ENCODE data around the gene SLC38A8.

SLC38A8 gene

DNA sequence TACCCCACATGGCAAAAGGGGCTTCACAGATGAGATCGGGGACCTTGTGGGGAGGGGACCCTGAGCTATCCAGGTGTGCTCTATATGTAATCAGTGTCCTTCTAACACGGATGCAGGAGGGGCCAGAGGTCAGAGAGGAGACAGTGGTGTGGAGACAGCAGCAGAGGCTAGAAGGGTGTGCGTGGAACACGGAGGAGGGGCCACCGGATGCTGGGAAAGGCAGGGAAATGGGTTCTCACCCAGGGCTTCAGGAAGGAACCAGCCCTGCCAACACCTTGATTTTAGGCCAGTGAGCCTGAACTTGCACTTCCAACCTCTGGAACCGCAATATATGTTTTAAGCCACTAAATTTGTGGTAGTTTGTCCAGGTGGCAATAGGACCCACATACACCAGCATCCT, 4.6 kb upstream of the SLC38A8 start:
- peaks cover 1% of the 10 kb centered on the region; the same call in 1 of the 2 replicates for H3K36me3 ChIP-seq (ENCODE audit: insufficient read depth, low read length)
- H3K4me2 ChIP-seq (ENCODE audit: low read depth, low read length, poor library complexity, severe bottlenecking), result no peak overlapping the region
- H3K79me2 ChIP-seq (ENCODE audit: insufficient read depth, low read length), result no peaks in the 10 kb centered on the region
- no peaks in the 10 kb centered on the region for H3K27me3 ChIP-seq (ENCODE audit: insufficient read depth, low read length, poor library complexity, severe bottlenecking)
- H4K20me1 ChIP-seq (ENCODE audit: insufficient read depth, low read length, poor library complexity, severe bottlenecking), result no peaks in the 10 kb centered on the region
- H3K4me3 ChIP-seq (ENCODE audit: low read length, poor library complexity, severe bottlenecking), result no peak overlapping the region
- no peak overlapping the region for H3K9ac ChIP-seq (ENCODE audit: low read depth, low read length, poor library complexity, severe bottlenecking)
- H3K4me1 ChIP-seq (ENCODE audit: insufficient read depth, low read length, poor library complexity, severe bottlenecking), result peaks cover 16% of the 10 kb centered on the region
- no peak for TF ChIP-seq EZH2phosphoT487 (IDR thresholded peaks at IDR 0.05; ENCODE audit: borderline replicate concordance)
- TF ChIP-seq, protein P1, sequence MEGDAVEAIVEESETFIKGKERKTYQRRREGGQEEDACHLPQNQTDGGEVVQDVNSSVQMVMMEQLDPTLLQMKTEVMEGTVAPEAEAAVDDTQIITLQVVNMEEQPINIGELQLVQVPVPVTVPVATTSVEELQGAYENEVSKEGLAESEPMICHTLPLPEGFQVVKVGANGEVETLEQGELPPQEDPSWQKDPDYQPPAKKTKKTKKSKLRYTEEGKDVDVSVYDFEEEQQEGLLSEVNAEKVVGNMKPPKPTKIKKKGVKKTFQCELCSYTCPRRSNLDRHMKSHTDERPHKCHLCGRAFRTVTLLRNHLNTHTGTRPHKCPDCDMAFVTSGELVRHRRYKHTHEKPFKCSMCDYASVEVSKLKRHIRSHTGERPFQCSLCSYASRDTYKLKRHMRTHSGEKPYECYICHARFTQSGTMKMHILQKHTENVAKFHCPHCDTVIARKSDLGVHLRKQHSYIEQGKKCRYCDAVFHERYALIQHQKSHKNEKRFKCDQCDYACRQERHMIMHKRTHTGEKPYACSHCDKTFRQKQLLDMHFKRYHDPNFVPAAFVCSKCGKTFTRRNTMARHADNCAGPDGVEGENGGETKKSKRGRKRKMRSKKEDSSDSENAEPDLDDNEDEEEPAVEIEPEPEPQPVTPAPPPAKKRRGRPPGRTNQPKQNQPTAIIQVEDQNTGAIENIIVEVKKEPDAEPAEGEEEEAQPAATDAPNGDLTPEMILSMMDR (conservative IDR thresholded peaks at IDR 0.05; ENCODE audit: low read length), result no peak
- no peaks in the 10 kb centered on the region for H3K9me2 ChIP-seq (replicated peaks; ENCODE audit: low read depth, low read length)
- no peaks in the 10 kb centered on the region for H3K9me3 ChIP-seq (ENCODE audit: insufficient read depth, low read depth, low read length)
- no peak overlapping the region for H2AFZ ChIP-seq (ENCODE audit: low read length)
- no peaks in the 10 kb centered on the region for H3F3A ChIP-seq (ENCODE audit: low read depth)

DNA sequence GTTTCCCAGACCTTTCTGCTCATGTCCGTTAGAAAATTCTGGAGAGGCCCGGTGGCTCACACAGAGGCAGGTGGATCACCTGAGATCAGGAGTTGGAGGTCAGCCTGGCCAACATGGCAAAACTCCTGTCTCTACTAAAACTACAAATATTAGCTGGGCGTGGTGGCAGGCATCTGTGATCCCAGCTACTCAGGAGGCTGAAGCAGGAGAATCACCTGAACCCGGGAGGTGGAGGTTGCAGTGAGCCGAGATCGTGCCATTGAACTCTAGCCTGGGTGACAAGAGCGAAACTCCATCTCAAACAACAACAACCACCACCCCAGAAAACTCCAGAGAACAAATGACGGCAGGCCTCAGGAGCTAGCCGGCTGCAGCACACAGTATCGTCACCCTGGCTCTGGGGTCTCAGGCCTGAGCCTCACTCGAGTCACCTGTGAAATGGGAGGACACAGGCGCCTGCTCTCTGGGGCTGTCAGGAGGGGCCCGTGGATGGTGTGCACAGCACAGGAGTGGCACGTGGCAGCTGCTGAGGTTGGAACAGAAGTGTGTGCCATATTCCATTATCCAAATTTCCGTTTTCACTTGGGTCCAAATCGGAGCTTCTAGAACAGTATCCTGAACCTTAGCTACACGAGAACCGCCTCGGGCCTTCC, 3.3 kb upstream of the SLC38A8 start:
- no peaks in the 10 kb centered on the region for H4K20me1 ChIP-seq (ENCODE audit: insufficient read depth, low read length, poor library complexity, severe bottlenecking)

DNA sequence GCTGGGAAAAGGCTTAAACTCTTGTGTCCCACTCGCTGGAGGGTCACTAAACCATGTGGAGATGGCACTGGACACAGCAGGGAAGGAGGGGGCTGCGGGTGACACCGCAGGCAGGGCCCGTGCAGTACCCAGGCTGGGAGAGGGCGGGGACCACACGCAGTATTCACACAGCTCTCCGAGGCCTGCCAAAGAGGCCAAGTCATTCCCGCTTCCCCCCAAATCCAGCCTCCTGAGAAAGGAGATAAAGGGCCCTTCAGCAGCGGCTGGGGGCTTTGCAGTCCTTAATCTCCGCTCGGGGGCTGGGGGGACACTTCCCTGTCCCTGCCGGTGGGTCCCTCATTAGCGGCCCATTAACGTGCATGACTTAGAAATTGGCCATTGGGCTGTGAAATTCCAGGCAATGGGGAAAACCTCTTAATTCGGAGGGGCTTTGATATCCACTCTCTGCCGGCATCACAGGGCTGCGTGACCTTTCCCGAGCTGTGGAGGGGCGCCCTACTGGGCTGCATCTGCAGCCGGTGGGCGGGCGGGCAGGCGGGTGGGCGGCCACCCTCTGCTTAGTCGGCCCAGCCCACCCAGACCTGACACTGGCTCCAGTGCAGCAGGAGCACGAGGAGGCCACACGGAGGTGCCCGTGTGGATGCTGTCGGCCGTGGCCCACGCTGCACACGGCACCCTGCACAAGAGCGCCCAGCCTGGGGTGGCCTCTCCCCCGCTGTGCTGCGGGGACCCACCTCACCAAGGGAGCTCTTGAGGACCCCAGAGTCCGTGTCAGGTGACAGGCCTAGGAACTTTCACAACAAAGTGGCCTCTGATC, 2.6 kb upstream of the SLC38A8 start:
- no peak overlapping the region for H2AFZ ChIP-seq (ENCODE audit: low read length)
- H3K9me2 ChIP-seq (replicated peaks; ENCODE audit: low read depth, low read length), result no peaks in the 10 kb centered on the region
- H4K20me1 ChIP-seq (ENCODE audit: insufficient read depth, low read length, poor library complexity, severe bottlenecking), result no peaks in the 10 kb centered on the region
- peaks cover 16% of the 10 kb centered on the region for H3K4me1 ChIP-seq (ENCODE audit: insufficient read depth, low read length, poor library complexity, severe bottlenecking)
- no peak for TF ChIP-seq EZH2phosphoT487 (IDR thresholded peaks at IDR 0.05; ENCODE audit: borderline replicate concordance)
- TF ChIP-seq, protein P1 (conservative IDR thresholded peaks at IDR 0.05; ENCODE audit: low read length), result no peak
- H3F3A ChIP-seq (ENCODE audit: low read depth), result no peaks in the 10 kb centered on the region
- H3K4me2 ChIP-seq (ENCODE audit: low read depth, low read length, poor library complexity, severe bottlenecking), result no peak overlapping the region
- H3K27me3 ChIP-seq (ENCODE audit: insufficient read depth, low read length, poor library complexity, severe bottlenecking), result no peaks in the 10 kb centered on the region
- no peak overlapping the region for H3K9ac ChIP-seq (ENCODE audit: low read depth, low read length, poor library complexity, severe bottlenecking)
- no peak overlapping the region for H3K4me3 ChIP-seq (ENCODE audit: low read length, poor library complexity, severe bottlenecking)
- no peaks in the 10 kb centered on the region for H3K36me3 ChIP-seq (ENCODE audit: insufficient read depth, low read length)
- no peaks in the 10 kb centered on the region for H3K79me2 ChIP-seq (ENCODE audit: insufficient read depth, low read length)
- no peaks in the 10 kb centered on the region for H3K9me3 ChIP-seq (ENCODE audit: insufficient read depth, low read depth, low read length)

More for the DNA sequence above, 3.3 kb upstream of the SLC38A8 start:
- H3K9me3 ChIP-seq (ENCODE audit: insufficient read depth, low read depth, low read length), result no peaks in the 10 kb centered on the region
- H3K9ac ChIP-seq (ENCODE audit: low read depth, low read length, poor library complexity, severe bottlenecking), result no peak overlapping the region
- no peak for TF ChIP-seq EZH2phosphoT487 (IDR thresholded peaks at IDR 0.05; ENCODE audit: borderline replicate concordance)
- TF ChIP-seq, protein P1 (conservative IDR thresholded peaks at IDR 0.05; ENCODE audit: low read length), result no peak
- no peaks in the 10 kb centered on the region for H3K36me3 ChIP-seq (ENCODE audit: insufficient read depth, low read length)
- H3K4me1 ChIP-seq (ENCODE audit: insufficient read depth, low read length, poor library complexity, severe bottlenecking), result peaks cover 16% of the 10 kb centered on the region
- no peak overlapping the region for H2AFZ ChIP-seq (ENCODE audit: low read length)
- no peak overlapping the region for H3K4me3 ChIP-seq (ENCODE audit: low read length, poor library complexity, severe bottlenecking)
- no peaks in the 10 kb centered on the region for H3F3A ChIP-seq (ENCODE audit: low read depth)
- H3K4me2 ChIP-seq (ENCODE audit: low read depth, low read length, poor library complexity, severe bottlenecking), result no peak overlapping the region
- no peaks in the 10 kb centered on the region for H3K79me2 ChIP-seq (ENCODE audit: insufficient read depth, low read length)
- no peaks in the 10 kb centered on the region for H3K9me2 ChIP-seq (replicated peaks; ENCODE audit: low read depth, low read length)
- no peaks in the 10 kb centered on the region for H3K27me3 ChIP-seq (ENCODE audit: insufficient read depth, low read length, poor library complexity, severe bottlenecking)
